ENCODE measurements around the gene ZSWIM1. TPM values are rescaled to one million over a fixed set of nuclear protein-coding genes. Genes with fewer than 3 reads are reported as not detected.
"Not testable (repeated sequence)": the region's sequence is repeated elsewhere in the genome, so short reads cannot be mapped to it uniquely, and the experiment has no call there.

Gene ZSWIM1
- total and polyA plus RNA-seq, 2 of the 13 experiments (the other 11 are each of a cell fraction or from before 2014, with no cell fraction given): 9.5 to 11.7 TPM

- TF ChIP-seq, protein P1, sequence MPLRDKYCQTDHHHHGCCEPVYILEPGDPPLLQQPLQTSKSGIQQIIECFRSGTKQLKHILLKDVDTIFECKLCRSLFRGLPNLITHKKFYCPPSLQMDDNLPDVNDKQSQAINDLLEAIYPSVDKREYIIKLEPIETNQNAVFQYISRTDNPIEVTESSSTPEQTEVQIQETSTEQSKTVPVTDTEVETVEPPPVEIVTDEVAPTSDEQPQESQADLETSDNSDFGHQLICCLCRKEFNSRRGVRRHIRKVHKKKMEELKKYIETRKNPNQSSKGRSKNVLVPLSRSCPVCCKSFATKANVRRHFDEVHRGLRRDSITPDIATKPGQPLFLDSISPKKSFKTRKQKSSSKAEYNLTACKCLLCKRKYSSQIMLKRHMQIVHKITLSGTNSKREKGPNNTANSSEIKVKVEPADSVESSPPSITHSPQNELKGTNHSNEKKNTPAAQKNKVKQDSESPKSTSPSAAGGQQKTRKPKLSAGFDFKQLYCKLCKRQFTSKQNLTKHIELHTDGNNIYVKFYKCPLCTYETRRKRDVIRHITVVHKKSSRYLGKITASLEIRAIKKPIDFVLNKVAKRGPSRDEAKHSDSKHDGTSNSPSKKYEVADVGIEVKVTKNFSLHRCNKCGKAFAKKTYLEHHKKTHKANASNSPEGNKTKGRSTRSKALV (CRISPR knock-in tag; IDR thresholded peaks at IDR 0.05): peak; percentile 87; the same call in 1 of the 2 replicates
- TF ChIP-seq MXD4 (CRISPR knock-in tag; IDR thresholded peaks at IDR 0.05): peak; percentile 45; the same call in 1 of the 2 replicates
Observed at GRCh38 chr20:45927071-45927878, 46.2 kb downstream of the ZSWIM1 start (continued).

GRCh38 chr20:45931680-45932079 lies 50.7 kb downstream of the ZSWIM1 start:
- WGBS (ENCODE audit: low lambda C conversion rate): 64% methylated on average over 17 of the region's 17 CpGs
- intact Hi-C loops (cut with micrococcal nuclease; ENCODE audit: unreplicated experiment): loop anchor here (5.0 kb wide), 2 partner anchors 41 to 99 kb away; partner anchors contain the start of genes SNX21 and ZNF335
- H4K20me1 ChIP-seq (ENCODE audit: insufficient read depth, low read length); H2AFZ ChIP-seq (ENCODE audit: low read length); H3K9me3 ChIP-seq (ENCODE audit: low read length); H3K27me3 ChIP-seq (ENCODE audit: control insufficient read depth in 1 of 2, insufficient read depth in 2 of 2, low read length in 2 of 2); DNase-seq (ENCODE audit: low spot score); BruUV-seq (replicated peaks); H3K36me3 ChIP-seq (replicated peaks in 1 of 2; ENCODE audit: control insufficient read depth in 1 of 2, insufficient read depth in 2 of 2, low read length in 2 of 2); FAIRE-seq; H3K9ac ChIP-seq (ENCODE audit: insufficient read depth, low read depth, low read length); H3K4me3 ChIP-seq (replicated peaks in 1 of 3; ENCODE audit: insufficient read depth in 1 of 3, low read depth in 2 of 3, low read length in 3 of 3); ATAC-seq; CTCF ChIA-PET (ENCODE audit: low intra/inter-chr PET ratio, low total read pairs): not testable (repeated sequence)
- peak overlapping the region; percentile 65 for H3K27ac ChIP-seq (ENCODE audit: extremely low read length, insufficient read depth, low read length)
- peaks cover 22% of the 10 kb centered on the region for H3K79me2 ChIP-seq (ENCODE audit: insufficient read depth, low read length)
- in situ Hi-C loops (cut with HindIII; ENCODE audit: extremely low pct_ligation_motif_present, low pct_unique_long_range_greater_than_20kb): loop anchor here (5.0 kb wide), 1 partner anchor 39 kb away; the partner anchor contains the start of genes CTSA and NEURL2
- POLR2A ChIA-PET: interaction anchor here (1.0 to 3.9 kb wide), 10 partner anchors 9 to 90 kb away, joined by 3 to 29 read pairs (median 6); partner anchors contain the start of genes CTSA, NEURL2 and ZSWIM1
- H3K4me2 ChIP-seq (ENCODE audit: low read depth, low read length): peak overlapping the region; percentile 63
- peaks cover 64% of the 10 kb centered on the region for H3K4me1 ChIP-seq (ENCODE audit: insufficient read depth, low read length)
- TF ChIP-seq ZSCAN25 (CRISPR knock-in tag; IDR thresholded peaks at IDR 0.05): 0 out of 2 replicates have a peak, but pooled peaks have one; percentile 11
- 0 out of 2 replicates have a peak, but pooled peaks have one; percentile 41 for TF ChIP-seq ZNF225 (CRISPR knock-in tag; IDR thresholded peaks at IDR 0.05)
- TF ChIP-seq, protein P2, sequence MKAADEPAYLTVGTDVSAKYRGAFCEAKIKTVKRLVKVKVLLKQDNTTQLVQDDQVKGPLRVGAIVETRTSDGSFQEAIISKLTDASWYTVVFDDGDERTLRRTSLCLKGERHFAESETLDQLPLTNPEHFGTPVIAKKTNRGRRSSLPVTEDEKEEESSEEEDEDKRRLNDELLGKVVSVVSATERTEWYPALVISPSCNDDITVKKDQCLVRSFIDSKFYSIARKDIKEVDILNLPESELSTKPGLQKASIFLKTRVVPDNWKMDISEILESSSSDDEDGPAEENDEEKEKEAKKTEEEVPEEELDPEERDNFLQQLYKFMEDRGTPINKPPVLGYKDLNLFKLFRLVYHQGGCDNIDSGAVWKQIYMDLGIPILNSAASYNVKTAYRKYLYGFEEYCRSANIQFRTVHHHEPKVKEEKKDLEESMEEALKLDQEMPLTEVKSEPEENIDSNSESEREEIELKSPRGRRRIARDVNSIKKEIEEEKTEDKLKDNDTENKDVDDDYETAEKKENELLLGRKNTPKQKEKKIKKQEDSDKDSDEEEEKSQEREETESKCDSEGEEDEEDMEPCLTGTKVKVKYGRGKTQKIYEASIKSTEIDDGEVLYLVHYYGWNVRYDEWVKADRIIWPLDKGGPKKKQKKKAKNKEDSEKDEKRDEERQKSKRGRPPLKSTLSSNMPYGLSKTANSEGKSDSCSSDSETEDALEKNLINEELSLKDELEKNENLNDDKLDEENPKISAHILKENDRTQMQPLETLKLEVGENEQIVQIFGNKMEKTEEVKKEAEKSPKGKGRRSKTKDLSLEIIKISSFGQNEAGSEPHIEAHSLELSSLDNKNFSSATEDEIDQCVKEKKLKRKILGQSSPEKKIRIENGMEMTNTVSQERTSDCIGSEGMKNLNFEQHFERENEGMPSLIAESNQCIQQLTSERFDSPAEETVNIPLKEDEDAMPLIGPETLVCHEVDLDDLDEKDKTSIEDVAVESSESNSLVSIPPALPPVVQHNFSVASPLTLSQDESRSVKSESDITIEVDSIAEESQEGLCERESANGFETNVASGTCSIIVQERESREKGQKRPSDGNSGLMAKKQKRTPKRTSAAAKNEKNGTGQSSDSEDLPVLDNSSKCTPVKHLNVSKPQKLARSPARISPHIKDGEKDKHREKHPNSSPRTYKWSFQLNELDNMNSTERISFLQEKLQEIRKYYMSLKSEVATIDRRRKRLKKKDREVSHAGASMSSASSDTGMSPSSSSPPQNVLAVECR (CRISPR knock-in tag; IDR thresholded peaks at IDR 0.05; ENCODE audit: borderline replicate concordance): 0 out of 2 replicates have a peak, but pooled peaks have one; percentile 6
- TF ChIP-seq SMAD1 (CRISPR knock-in tag; IDR thresholded peaks at IDR 0.05; ENCODE audit: borderline replicate concordance, low read depth): 0 out of 2 replicates have a peak, but pooled peaks have one; percentile 15
- peak; percentile 62 for TF ChIP-seq ZNF563 (CRISPR knock-in tag; IDR thresholded peaks at IDR 0.05)
- TF ChIP-seq ZNF546 (CRISPR knock-in tag; conservative IDR thresholded peaks at IDR 0.05): 0 out of 2 replicates have a peak, but pooled peaks have one; percentile 13
- 0 out of 2 replicates have a peak, but pooled peaks have one; percentile 4 for TF ChIP-seq ZNF614 (CRISPR knock-in tag; IDR thresholded peaks at IDR 0.05; ENCODE audit: borderline replicate concordance)
- TF ChIP-seq FOXO4 (CRISPR knock-in tag; conservative IDR thresholded peaks at IDR 0.05): 0 out of 2 replicates have a peak, but pooled peaks have one; percentile 46
- 0 out of 2 replicates have a peak, but pooled peaks have one; percentile 55 for TF ChIP-seq SP140L (CRISPR knock-in tag; IDR thresholded peaks at IDR 0.05; ENCODE audit: borderline replicate concordance)
